GM12878 (cell line): ENCODE results near the gene TESK1. TPM values are rescaled to one million over a fixed set of nuclear protein-coding genes. Genes with fewer than 3 reads are reported as not detected.

Source experiments
- ATAC-seq: fragments of 200-7000 bp; cut with Tn5 transposase; 3 replicates; pipeline ENCODE4 v1.9.1; 2020; ENCODE audit warnings: mild to moderate bottlenecking, moderate library complexity
- BruUV-seq: library from RNA; stranded (reverse); fragments of 400-500 nt; replicated peaks from 2 replicates; lab custom pipeline; 2021; lab: Mats Ljungman, UMichigan
- CTCF ChIA-PET: fragments of 300-600 bp; sonication (Branson Sonifier 250); formaldehyde crosslinking; extraction: SDS; loops from one replicate; lab custom pipeline; 2021; ENCODE audit warnings: inconsistent platforms; lab: Yijun Ruan, JAX
- POLR2A ChIA-PET: fragments of 350-600 bp; formaldehyde crosslinking; extraction: SDS; loops from one replicate; lab custom pipeline; 2021; ENCODE audit warnings: inconsistent platforms; lab: Charles Lee
- RAD21 ChIA-PET: fragments of 300-600 bp; sonication (Branson Sonifier 250); formaldehyde crosslinking; loops from one replicate; lab custom pipeline; 2023; ENCODE audit warnings: antibody characterized with exemption; ENCODE audit not compliant: unreplicated experiment; lab: Charles Lee
- SMC1A ChIA-PET: fragments of 300-600 bp; sonication (Branson Sonifier 250); formaldehyde crosslinking; loops from one replicate; lab custom pipeline; 2023; ENCODE audit not compliant: unreplicated experiment, uncharacterized antibody; lab: Charles Lee
- DNase-seq: peaks from one replicate; pipeline ENCODE4 v3.0.0-alpha.2; 2011; ENCODE audit warnings: low read depth, low spot score
- FAIRE-seq: peaks from 3 replicates; lab custom pipeline; 2011; peaks lifted over from hg19 to GRCh38; lab: Jason Lieb, UNC
- H2AFZ ChIP-seq: 2 replicates; pipeline ENCODE4 v1.6.0; 2011; ENCODE audit warnings: low read depth, low read length, control low read depth; ENCODE audit not compliant: control insufficient read depth
- H3K27ac ChIP-seq: 2 replicates; pipeline ENCODE4 v1.5.1; 2011; ENCODE audit warnings: control low read depth; ENCODE audit not compliant: control insufficient read depth, insufficient read depth
- H3K27me3 ChIP-seq, 2 experiments: replicated peaks in 1 of 2; 2 replicates each; pipeline versions ENCODE4 v1.6.0 to v1.6.1; 2011; ENCODE audit warnings: low read length in 1 of 2; ENCODE audit not compliant: control insufficient read depth in 2 of 2, insufficient read depth in 2 of 2
- H3K36me3 ChIP-seq, 2 experiments: 2 replicates each; pipeline ENCODE4 v1.5.1; 2011; ENCODE audit warnings: low read length in 1 of 2; ENCODE audit not compliant: control insufficient read depth in 2 of 2, insufficient read depth in 2 of 2
- H3K4me1 ChIP-seq: 2 replicates; pipeline ENCODE4 v1.6.1; 2011; ENCODE audit warnings: mild to moderate bottlenecking, low read length, moderate library complexity, mixed read lengths; ENCODE audit not compliant: control insufficient read depth, insufficient read depth
- H3K4me2 ChIP-seq: 2 replicates; pipeline ENCODE4 v1.6.0; 2011; ENCODE audit warnings: control low read depth; ENCODE audit not compliant: control insufficient read depth, insufficient read depth
- H3K4me3 ChIP-seq: fragments of 200-600 bp; sonication (generic); 2 replicates; pipeline ENCODE4 v1.5.1; 2016
- H3K79me2 ChIP-seq: 2 replicates; pipeline ENCODE4 v1.6.0; 2011; ENCODE audit warnings: low read length; ENCODE audit not compliant: control insufficient read depth, insufficient read depth
- H3K9ac ChIP-seq: 2 replicates; pipeline ENCODE4 v1.8.0; 2011; ENCODE audit warnings: low read length, control low read depth, mixed read lengths; ENCODE audit not compliant: control insufficient read depth, insufficient read depth
- H3K9me3 ChIP-seq: replicated peaks from 3 replicates; pipeline ENCODE4 v1.5.1; 2011; ENCODE audit warnings: mild to moderate bottlenecking, low read length; ENCODE audit not compliant: control insufficient read depth, insufficient read depth
- H4K20me1 ChIP-seq: 2 replicates; pipeline ENCODE4 v1.6.0; 2011; ENCODE audit not compliant: control insufficient read depth, insufficient read depth
- ESRRA ChIP-seq: IDR thresholded peaks from 2 replicates; pipeline ENCODE4 v1.6.1; 2012; ENCODE audit warnings: mild to moderate bottlenecking, low read length, improper control_type of control experiment
- RUNX3 ChIP-seq: IDR thresholded peaks from 2 replicates; pipeline ENCODE4 v1.6.1; 2012; ENCODE audit warnings: low read length, inconsistent platforms
- SUZ12 ChIP-seq: fragments of 200-600 bp; sonication (generic); IDR thresholded peaks from one replicate; pipeline ENCODE4 v1.6.1; 2018; ENCODE audit warnings: antibody characterized with exemption, mild to moderate bottlenecking; ENCODE audit not compliant: unreplicated experiment
- ZNF622 ChIP-seq: fragments of 450-650 bp; IDR thresholded peaks from 2 replicates; pipeline ENCODE4 v1.6.1; 2017; ENCODE audit warnings: mild to moderate bottlenecking, inconsistent platforms
- WGBS: methylation state at CpG from one replicate; pipeline ENCODE4 v1.1.6; 2016; ENCODE audit warnings: low lambda C conversion rate; ENCODE audit not compliant: insufficient replicate concordance, insufficient coverage; ENCODE audit errors: missing lambda C conversion rate; 5-methylcytosine and 5-hydroxymethylcytosine counted together
- in situ Hi-C: fragments of 300-500 bp; cut with MboI; formaldehyde crosslinking; loops from 9 replicates; pipeline ENCODE4 v1.14.3; 2018; ENCODE audit warnings: mixed read lengths
- intact Hi-C: fragments of 100-400 bp; cut with micrococcal nuclease; formaldehyde crosslinking; loops from one replicate; pipeline ENCODE4 v1.14.2; 2022; ENCODE audit not compliant: unreplicated experiment
- polyA plus RNA-seq, 11 experiments: library from polyadenylated mRNA; depleted of rRNA in 4 of 11; unstranded in 6 of 11; stranded (reverse) in 5 of 11; fragments of >200 nt; fragmentation: Nextera tagmentation in 4 of 11; fragmentation: Illumina TruSeq in 1 of 11; extraction: Ambion mirVana in 4 of 11; extraction: Trizol in 1 of 11; gene quantifications; 1 replicate in 1 of 11; 2 replicates in 10 of 11; pipeline versions ENCODE4 v1.2.1 to v1.2.3, GENCODE V29; 2011 to 2016; ENCODE audit warnings: inconsistent platforms in 2 of 11, missing spikeins in 2 of 11, low read depth in 1 of 11
- total RNA-seq, 4 experiments: library from RNA; depleted of rRNA in 3 of 4; stranded (reverse); fragments of >200 nt in 3 of 4; fragmentation: Illumina TruSeq in 1 of 4; extraction: Trizol in 1 of 4; gene quantifications; 2 replicates each; pipeline versions ENCODE4 v1.2.1 to v1.2.3, GENCODE V29; 2013 to 2021
- TF ChIP-seq, protein P1 (sequence below): fragments of 450-650 bp; IDR thresholded peaks from 2 replicates; pipeline ENCODE4 v1.6.1; 2016; ENCODE audit warnings: mild to moderate bottlenecking, moderate library complexity, borderline replicate concordance
- TF ChIP-seq, protein P2 (sequence below): fragments of 450-650 bp; IDR thresholded peaks from 2 replicates; pipeline ENCODE4 v1.6.1; 2017; ENCODE audit warnings: mild to moderate bottlenecking

TESK1 gene
- total and polyA plus RNA-seq, 10 of the 15 experiments (the other 5 are each of a cell fraction or from before 2014, with no cell fraction given): 0.16 to 19.5 (median 7.9) TPM; not detected in 1

DNA sequence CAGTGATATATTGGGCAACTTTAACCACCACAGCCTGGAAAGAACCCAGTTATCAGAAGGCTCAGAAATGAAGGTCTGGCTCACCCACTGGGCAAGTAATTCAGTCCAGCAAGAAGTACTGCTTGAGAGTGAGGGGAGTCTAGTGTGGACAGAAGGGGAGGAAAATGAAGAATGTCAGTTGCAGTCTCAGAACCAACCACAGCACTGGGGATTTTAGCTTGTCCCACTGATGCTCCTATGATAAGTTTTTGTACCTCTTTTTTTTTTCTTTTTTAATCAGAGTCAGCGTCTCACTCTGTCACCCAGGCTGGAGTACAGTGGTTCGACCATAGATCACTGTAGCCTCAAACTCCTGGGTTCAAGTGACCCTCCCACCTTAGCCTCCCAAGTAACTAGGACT is 22.5 kb downstream of the TESK1 start:
- no peaks in the 10 kb centered on the region for H3K36me3 ChIP-seq
- no peak for FAIRE-seq
- intact Hi-C loops (no loop called here), in situ Hi-C loops (no loop called here)
- no peak overlapping the region for H3K9ac ChIP-seq
- 18% methylated on average over 2 of the region's 2 CpGs for WGBS
- peaks cover 13% of the 10 kb centered on the region for H3K4me1 ChIP-seq
- no peaks in the 10 kb centered on the region for H3K79me2 ChIP-seq
- no peaks in the 10 kb centered on the region for H3K9me3 ChIP-seq
- BruUV-seq: no TSS peak
- H4K20me1 ChIP-seq: no peaks in the 10 kb centered on the region
- peak; percentile 46 for ATAC-seq
- no peak overlapping the region; the same call in 1 of the 2 replicates for H2AFZ ChIP-seq
- no peak for DNase-seq
- SMC1A ChIA-PET: interaction anchor here (1.2 to 1.7 kb wide), 2 partner anchors 9 to 22 kb away, joined by 3 to 5 read pairs; no protein-coding TSS in a partner anchor
- CTCF ChIA-PET: interaction anchor here (1.1 to 3.5 kb wide), 2 partner anchors 16 to 99 kb away, joined by 3 to 15 read pairs; no protein-coding TSS in a partner anchor
- peak overlapping the region; percentile 28 for H3K4me2 ChIP-seq
- POLR2A ChIA-PET: interaction anchor here (0.6 to 0.8 kb wide), 2 partner anchors 13 to 105 kb away, joined by 3 to 7 read pairs; partner anchors contain the start of genes CREB3 and TLN1
- RAD21 ChIA-PET: interaction anchor here (1.3 kb wide), 1 partner anchor 19 kb away, joined by 3 read pairs; no protein-coding TSS in a partner anchor
- H3K4me3 ChIP-seq: no peak overlapping the region
- no peaks in the 10 kb centered on the region for H3K27me3 ChIP-seq
- no peak for TF ChIP-seq SUZ12
- peak; percentile 28; the same call in 1 of the 2 replicates for TF ChIP-seq RUNX3
- no peak overlapping the region for H3K27ac ChIP-seq

DNA sequence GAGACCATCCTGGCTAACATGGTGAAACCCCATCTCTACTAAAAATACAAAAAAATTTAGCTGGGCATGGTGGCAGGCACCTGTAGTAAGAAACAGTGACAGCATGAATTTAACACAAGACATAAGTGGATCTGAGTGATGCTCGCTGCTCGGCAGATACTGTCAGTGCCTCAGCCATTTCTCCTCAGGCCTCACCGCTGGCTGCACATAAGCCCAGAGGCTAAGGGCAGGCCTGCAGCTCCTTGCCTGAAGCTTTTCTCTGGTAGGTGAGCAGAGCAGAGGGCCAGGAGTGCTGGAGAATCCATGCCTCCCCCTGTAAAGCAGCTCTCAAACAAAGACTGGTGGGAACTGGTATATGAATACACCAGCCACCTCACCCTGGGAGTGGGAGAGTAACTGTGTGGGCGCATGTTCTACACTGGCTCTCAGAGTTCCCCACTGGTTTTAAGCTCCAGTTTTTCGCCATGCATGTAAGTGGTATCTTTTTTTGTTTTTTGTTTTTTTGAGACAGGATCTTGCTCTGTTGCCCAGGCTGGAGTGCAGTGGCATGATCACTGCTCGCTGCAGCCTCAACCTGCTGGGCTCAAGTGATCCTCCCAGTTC is 23.4 kb downstream of the TESK1 start:
- CTCF ChIA-PET: interaction anchor here (0.7 to 3.5 kb wide), 8 partner anchors 9 to 98 kb away, joined by 3 to 15 read pairs (median 6); no protein-coding TSS in a partner anchor
- no peak overlapping the region for H3K9ac ChIP-seq
- SMC1A ChIA-PET: interaction anchor here (0.9 to 1.7 kb wide), 5 partner anchors 9 to 19 kb away, joined by 3 to 9 read pairs (median 5); no protein-coding TSS in a partner anchor
- H3K9me3 ChIP-seq: no peaks in the 10 kb centered on the region
- FAIRE-seq: no peak
- no peak overlapping the region for H2AFZ ChIP-seq
- H3K4me3 ChIP-seq: no peak overlapping the region
- BruUV-seq: no TSS peak
- no peak for DNase-seq
- intact Hi-C loops (no loop called here), in situ Hi-C loops (no loop called here)
- no peaks in the 10 kb centered on the region for H3K36me3 ChIP-seq
- POLR2A ChIA-PET: interaction anchor here (1.0 to 2.8 kb wide), 4 partner anchors 12 to 20 kb away, joined by 4 to 10 read pairs (median 5); no protein-coding TSS in a partner anchor
- ATAC-seq: no peak
- no peaks in the 10 kb centered on the region for H4K20me1 ChIP-seq
- RAD21 ChIA-PET: interaction anchor here (0.7 to 1.3 kb wide), 3 partner anchors 9 to 24 kb away, joined by 3 to 4 read pairs (median 3); partner anchors contain the start of gene TESK1
- WGBS: 94% methylated on average over 6 of the region's 6 CpGs
- peaks cover 13% of the 10 kb centered on the region for H3K4me1 ChIP-seq
- H3K4me2 ChIP-seq: no peak overlapping the region
- H3K27ac ChIP-seq: no peak overlapping the region
- H3K27me3 ChIP-seq: no peaks in the 10 kb centered on the region
- H3K79me2 ChIP-seq: no peaks in the 10 kb centered on the region
- TF ChIP-seq, protein P1, sequence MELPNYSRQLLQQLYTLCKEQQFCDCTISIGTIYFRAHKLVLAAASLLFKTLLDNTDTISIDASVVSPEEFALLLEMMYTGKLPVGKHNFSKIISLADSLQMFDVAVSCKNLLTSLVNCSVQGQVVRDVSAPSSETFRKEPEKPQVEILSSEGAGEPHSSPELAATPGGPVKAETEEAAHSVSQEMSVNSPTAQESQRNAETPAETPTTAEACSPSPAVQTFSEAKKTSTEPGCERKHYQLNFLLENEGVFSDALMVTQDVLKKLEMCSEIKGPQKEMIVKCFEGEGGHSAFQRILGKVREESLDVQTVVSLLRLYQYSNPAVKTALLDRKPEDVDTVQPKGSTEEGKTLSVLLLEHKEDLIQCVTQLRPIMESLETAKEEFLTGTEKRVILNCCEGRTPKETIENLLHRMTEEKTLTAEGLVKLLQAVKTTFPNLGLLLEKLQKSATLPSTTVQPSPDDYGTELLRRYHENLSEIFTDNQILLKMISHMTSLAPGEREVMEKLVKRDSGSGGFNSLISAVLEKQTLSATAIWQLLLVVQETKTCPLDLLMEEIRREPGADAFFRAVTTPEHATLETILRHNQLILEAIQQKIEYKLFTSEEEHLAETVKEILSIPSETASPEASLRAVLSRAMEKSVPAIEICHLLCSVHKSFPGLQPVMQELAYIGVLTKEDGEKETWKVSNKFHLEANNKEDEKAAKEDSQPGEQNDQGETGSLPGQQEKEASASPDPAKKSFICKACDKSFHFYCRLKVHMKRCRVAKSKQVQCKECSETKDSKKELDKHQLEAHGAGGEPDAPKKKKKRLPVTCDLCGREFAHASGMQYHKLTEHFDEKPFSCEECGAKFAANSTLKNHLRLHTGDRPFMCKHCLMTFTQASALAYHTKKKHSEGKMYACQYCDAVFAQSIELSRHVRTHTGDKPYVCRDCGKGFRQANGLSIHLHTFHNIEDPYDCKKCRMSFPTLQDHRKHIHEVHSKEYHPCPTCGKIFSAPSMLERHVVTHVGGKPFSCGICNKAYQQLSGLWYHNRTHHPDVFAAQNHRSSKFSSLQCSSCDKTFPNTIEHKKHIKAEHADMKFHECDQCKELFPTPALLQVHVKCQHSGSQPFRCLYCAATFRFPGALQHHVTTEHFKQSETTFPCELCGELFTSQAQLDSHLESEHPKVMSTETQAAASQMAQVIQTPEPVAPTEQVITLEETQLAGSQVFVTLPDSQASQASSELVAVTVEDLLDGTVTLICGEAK: no peak
- TF ChIP-seq ESRRA: no peak
- TF ChIP-seq, protein P2, sequence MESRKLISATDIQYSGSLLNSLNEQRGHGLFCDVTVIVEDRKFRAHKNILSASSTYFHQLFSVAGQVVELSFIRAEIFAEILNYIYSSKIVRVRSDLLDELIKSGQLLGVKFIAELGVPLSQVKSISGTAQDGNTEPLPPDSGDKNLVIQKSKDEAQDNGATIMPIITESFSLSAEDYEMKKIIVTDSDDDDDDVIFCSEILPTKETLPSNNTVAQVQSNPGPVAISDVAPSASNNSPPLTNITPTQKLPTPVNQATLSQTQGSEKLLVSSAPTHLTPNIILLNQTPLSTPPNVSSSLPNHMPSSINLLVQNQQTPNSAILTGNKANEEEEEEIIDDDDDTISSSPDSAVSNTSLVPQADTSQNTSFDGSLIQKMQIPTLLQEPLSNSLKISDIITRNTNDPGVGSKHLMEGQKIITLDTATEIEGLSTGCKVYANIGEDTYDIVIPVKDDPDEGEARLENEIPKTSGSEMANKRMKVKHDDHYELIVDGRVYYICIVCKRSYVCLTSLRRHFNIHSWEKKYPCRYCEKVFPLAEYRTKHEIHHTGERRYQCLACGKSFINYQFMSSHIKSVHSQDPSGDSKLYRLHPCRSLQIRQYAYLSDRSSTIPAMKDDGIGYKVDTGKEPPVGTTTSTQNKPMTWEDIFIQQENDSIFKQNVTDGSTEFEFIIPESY: no peak
- TF ChIP-seq ZNF622: no peak
